NCI-H2029 treated with DMSO at 0.1 percent for 48 hours (cell line): ENCODE data around the gene FARP2.

Experiments used
- DNase-seq: peaks from one replicate; lab custom pipeline; 2025; lab: John Stamatoyannopoulos, UW

FARP2 gene

GRCh38 chr2:241490825-241491506 lies 134.9 kb downstream of the FARP2 start:
- DNase-seq: no peak

GRCh38 chr2:241491549-241492173 lies 135.6 kb downstream of the FARP2 start:
- DNase-seq: no peak

DNA sequence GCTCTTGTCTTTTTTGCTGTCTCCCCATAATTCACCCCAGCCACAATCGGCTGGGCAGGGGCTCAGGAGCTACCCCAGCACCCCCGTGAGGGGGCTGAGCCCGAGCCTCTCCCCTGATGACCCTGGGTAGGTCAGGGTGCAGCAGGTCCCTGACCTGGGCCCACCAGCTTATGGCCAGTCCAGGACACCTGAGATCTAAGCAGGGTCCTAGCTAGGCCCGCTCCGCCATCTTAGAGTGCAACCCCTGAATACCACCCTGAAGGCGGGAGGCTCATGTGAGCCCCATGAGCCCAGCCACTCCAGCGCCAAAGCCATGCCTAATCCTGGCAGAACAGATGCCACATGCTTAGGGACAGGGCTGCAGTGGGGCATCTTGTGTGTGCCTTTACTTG lies 136.1 kb downstream of the FARP2 start:
- no peak for DNase-seq

GRCh38 chr2:241493092-241493491 lies 137.0 kb downstream of the FARP2 start:
- DNase-seq: no peak

DNA sequence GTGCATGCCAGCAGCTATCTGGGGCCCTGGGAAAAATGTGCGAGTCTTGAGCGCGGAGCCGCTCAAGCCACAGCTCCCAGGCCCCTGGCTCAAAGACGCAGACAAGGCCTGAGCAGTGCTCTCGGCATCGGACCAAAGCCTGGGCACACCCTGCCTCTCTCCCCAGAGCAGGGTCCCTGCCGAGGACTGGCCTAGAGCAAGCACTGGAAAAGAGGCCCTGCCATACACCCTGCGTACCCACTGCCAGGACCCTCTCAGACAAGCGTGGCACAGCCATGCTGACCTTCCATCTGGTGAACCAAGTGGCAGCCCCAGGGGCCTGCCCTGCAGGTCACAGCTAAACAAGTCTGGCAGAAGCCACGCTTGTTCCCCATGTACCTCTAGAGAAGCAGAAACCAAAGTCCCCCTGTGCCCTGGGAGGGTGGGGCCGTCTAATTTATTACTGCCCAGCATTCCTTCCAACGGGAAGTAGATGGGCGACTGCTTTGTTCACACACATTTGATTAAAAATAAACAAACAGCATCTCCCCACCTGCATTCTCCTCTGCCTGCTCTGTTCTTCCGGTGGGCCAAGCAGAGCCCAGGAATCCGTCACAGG lies 138.3 kb downstream of the FARP2 start:
- no peak for DNase-seq

- DNase-seq: no peak
These were observed 139.3 kb downstream of the FARP2 start for GRCh38 chr2:241495172-241496002.

DNA sequence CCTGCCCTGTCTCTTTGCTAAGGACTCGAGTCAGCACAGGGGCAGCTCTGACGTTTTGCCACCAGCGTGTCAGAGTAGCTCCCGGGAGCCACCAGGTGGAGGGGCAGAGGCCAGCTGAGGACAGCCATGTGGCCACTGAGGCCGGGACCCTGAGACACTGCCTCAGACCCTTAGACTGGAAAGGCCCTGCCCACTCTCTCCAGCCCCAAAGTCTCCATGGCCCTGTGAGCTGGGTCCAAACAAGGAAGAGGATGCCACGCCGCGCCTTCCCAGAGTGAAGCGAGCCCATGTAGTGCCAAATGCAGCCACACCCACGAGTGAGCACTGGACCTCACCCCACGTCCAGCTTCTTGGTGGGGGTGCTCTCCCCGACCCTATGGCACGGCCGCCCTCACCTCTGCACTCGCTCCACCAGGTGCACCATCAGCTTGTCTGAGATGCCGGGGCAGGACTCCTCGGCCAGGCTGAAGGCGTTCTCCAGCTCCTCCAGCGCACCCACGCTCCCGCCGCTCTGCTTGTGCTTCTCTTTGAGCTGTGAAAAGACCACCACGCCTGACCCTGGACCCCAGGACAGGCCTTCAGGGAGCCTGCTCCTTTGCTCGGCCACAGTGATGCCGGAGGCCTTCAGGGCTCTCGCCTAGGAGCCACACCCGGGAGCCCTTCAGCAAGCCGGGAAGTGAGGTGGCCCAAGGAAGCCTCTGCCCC lies 140.1 kb downstream of the FARP2 start:
- no peak for DNase-seq

GRCh38 chr2:241496904-241497877 lies 141.1 kb downstream of the FARP2 start:
- DNase-seq: peak; percentile 7

GRCh38 chr2:241498115-241499070 lies 142.3 kb downstream of the FARP2 start:
- no peak for DNase-seq

GRCh38 chr2:241499146-241499965 lies 143.3 kb downstream of the FARP2 start:
- DNase-seq: no peak

- no peak for DNase-seq
These were observed 143.9 kb downstream of the FARP2 start for GRCh38 chr2:241500016-241500415.

GRCh38 chr2:241500431-241500975 lies 144.4 kb downstream of the FARP2 start:
- DNase-seq: no peak

DNA sequence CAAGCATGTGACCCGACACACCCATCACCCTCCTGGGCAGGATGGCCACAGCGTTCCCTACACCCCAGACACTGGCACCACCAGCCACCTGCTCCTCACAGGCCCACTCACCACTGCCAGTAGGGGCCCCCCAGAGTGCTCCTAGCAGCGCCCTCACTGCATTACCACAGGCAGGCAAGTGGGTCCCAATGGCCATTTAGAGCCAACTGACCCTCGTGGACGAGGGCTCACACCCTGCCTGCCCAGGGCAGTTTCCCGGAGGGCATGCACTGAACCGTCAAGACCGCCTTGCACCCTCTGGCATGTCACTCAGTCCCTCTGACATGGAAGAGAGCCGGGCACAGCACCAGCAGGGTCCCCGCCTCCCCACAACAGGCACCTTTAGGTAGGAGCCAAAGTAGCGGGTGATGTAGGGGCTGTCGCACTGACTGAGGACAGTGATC lies 145.0 kb downstream of the FARP2 start:
- no peak for DNase-seq

GRCh38 chr2:241501551-241501950 lies 145.5 kb downstream of the FARP2 start:
- DNase-seq: no peak

DNA sequence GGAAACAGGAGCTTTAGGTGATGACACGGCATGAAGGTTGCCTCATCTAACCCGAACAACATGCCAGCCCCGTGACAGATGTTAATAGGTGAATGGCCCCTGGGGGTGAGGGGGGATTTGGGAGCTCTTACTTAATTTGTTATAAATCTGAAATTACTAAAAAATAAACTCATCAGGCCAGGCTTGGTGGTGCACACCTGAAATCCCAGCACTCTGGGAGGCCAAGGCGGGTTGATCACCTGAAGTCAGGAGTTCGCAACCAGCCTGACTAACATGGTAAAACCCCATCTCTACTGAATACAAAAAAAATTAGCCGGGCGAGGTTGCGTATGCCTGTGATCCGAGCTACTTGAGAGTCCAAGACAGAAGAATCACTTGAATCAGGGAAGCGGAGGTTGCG lies 146.2 kb downstream of the FARP2 start:
- no peak for DNase-seq

- DNase-seq: no peak
These were observed 147.8 kb downstream of the FARP2 start for GRCh38 chr2:241503776-241504392.

- no peak for DNase-seq
These were observed 149.1 kb downstream of the FARP2 start for GRCh38 chr2:241505086-241505780.
